AG09309 (cell line): ENCODE data around the gene PLEK2.
"Not testable (repeated sequence)": the region's sequence is repeated elsewhere in the genome, so short reads cannot be mapped to it uniquely, and the experiment has no call there.

Source experiments
- DNase-seq: peaks from one replicate; pipeline ENCODE4 v3.0.0-alpha.2; 2010; ENCODE audit warnings: low read depth
- H3K4me3 ChIP-seq: 2 replicates; pipeline ENCODE4 v1.5.1; 2011; ENCODE audit warnings: mild to moderate bottlenecking, low read depth, low read length, moderate library complexity; ENCODE audit not compliant: control insufficient read depth
- CTCF ChIP-seq: IDR thresholded peaks from 2 replicates; pipeline ENCODE4 v1.5.1; 2011; ENCODE audit warnings: mild to moderate bottlenecking, low read depth, low read length, inconsistent platforms; ENCODE audit not compliant: insufficient read depth, control insufficient read depth; ENCODE audit errors: missing control alignments

PLEK2 gene

GRCh38 chr14:67411820-67412421 lies at the start of gene PLEK2:
PLEK2 (minus strand) TSS chr14:67412165; CDS start chr14:67412059, 106 bp downstream.
- H3K4me3 ChIP-seq = peak within 1 kb of the TSS; percentile 46
- no peak for DNase-seq
- no peak for TF ChIP-seq CTCF

- no peak for DNase-seq
- TF ChIP-seq CTCF = no peak
- H3K4me3 ChIP-seq = no peak overlapping the region
Observed at GRCh38 chr14:67461341-67461985, 49.5 kb upstream of the PLEK2 start.

GRCh38 chr14:67459336-67459735 lies 47.4 kb upstream of the PLEK2 start:
- H3K4me3 ChIP-seq = no peak overlapping the region
- DNase-seq = no peak
- no peak for TF ChIP-seq CTCF

- no peak for TF ChIP-seq CTCF
- DNase-seq = no peak
- no peak overlapping the region for H3K4me3 ChIP-seq
Observed at GRCh38 chr14:67457782-67458181, 45.8 kb upstream of the PLEK2 start.

- no peak for DNase-seq
- H3K4me3 ChIP-seq = no peak overlapping the region
- TF ChIP-seq CTCF = no peak
Observed at GRCh38 chr14:67456732-67457131, 44.8 kb upstream of the PLEK2 start.

GRCh38 chr14:67453575-67454300 lies 41.8 kb upstream of the PLEK2 start:
- H3K4me3 ChIP-seq = no peak overlapping the region
- no peak for DNase-seq
- TF ChIP-seq CTCF = no peak

GRCh38 chr14:67451667-67452066 lies 39.7 kb upstream of the PLEK2 start:
- DNase-seq, H3K4me3 ChIP-seq: not testable (repeated sequence)
